HAP-1 (cell line): ENCODE measurements around the gene APCDD1.

Experiments used
- DNase-seq, 2 experiments: peaks; one replicate each; pipeline ENCODE4 v3.0.0-alpha.2; 2016 to 2020; ENCODE audit warnings: low spot score in 2 of 2
- H3K27me3 ChIP-seq: fragments of 250-450 bp; sonication (Bioruptor Pico); 2 replicates; pipeline ENCODE4 v1.5.1; 2020; ENCODE audit warnings: low read depth, mild to moderate bottlenecking, moderate library complexity
- H3K36me3 ChIP-seq: fragments of 250-450 bp; sonication (Bioruptor Pico); replicated peaks from 2 replicates; pipeline ENCODE4 v1.5.1; 2020; ENCODE audit warnings: mild to moderate bottlenecking
- H3K4me1 ChIP-seq: fragments of 250-450 bp; sonication (Bioruptor Pico); 2 replicates; pipeline ENCODE4 v1.5.1; 2020; ENCODE audit warnings: mild to moderate bottlenecking
- H3K4me3 ChIP-seq: fragments of 250-450 bp; sonication (Bioruptor Pico); 2 replicates; pipeline ENCODE4 v1.5.1; 2020; ENCODE audit warnings: mild to moderate bottlenecking, moderate library complexity
- H3K9me3 ChIP-seq: fragments of 250-450 bp; sonication (Bioruptor Pico); 2 replicates; pipeline ENCODE4 v1.5.1; 2020; ENCODE audit warnings: mild to moderate bottlenecking, moderate library complexity
- in situ Hi-C: fragments of 300-500 bp; cut with MboI; formaldehyde crosslinking; loops from 3 replicates; pipeline ENCODE4 v1.14.3; 2020; ENCODE audit warnings: low sequenced_read_pairs, inconsistent platforms, mixed read lengths

APCDD1 gene

DNA sequence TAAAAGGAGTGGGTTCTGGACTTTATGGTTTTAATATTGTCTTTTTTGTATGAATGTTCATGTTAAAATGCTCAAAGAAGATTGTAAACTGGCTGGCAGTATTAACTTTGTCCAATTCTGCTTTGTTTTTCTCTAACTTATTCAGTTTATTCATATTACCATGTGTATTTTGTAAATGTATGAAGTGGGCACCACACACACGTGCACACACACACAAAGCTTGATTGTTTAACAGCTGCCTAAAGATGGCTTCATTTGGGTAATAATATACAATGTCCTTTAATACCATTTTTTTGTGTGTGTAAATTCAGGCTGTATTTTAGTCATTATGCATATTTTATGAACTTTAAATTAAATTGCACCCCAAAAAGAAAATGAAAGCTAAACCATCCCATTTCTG lies 11.4 kb upstream of the APCDD1 start:
- no peaks in the 10 kb centered on the region for H3K27me3 ChIP-seq
- H3K9me3 ChIP-seq, result no peaks in the 10 kb centered on the region
- no peak overlapping the region for H3K4me3 ChIP-seq
- no peak for DNase-seq
- in situ Hi-C loops, result no loop called here
- no peaks in the 10 kb centered on the region for H3K36me3 ChIP-seq
- H3K4me1 ChIP-seq, result no peaks in the 10 kb centered on the region

DNA sequence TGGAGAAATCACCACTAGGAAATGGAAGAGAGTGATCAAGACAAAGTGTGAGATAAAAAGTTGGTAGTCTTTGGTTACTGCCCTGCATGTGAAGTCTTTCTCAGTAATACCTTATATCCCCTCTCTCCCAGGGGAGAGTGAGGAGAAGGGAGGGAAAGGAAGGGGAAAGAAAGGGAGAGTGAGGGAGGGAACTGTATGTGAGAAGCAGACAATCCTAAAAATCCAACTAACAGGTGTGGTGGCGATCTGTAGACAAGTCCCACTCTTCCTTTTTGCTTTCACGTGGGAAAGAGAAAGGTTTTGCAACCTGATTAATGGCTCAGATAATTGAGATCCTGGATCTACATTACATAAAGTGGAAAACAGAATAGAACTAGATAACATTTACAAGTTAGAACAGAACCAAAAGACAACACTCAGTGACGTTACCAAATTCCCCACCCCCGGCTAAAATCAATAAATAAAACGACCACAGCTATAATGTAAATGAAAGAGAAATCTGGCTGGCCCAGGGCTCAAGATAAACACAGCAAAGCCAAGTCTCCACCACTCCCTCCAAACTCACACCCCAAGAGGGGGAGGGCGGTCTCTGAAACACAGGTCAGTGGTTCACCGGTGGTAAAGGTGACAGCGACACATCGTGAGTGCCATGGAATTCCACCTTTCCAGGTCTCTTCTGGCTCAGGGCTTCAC lies 10.0 kb upstream of the APCDD1 start:
- Histone ChIP-seq H3K4me3 (no peak overlapping the region), H3K27me3 (no peaks in the 10 kb centered on the region), H3K9me3 (no peaks in the 10 kb centered on the region), H3K36me3 (no peaks in the 10 kb centered on the region), H3K4me1 (no peaks in the 10 kb centered on the region)
- no peak for DNase-seq
- in situ Hi-C loops, result no loop called here

DNA sequence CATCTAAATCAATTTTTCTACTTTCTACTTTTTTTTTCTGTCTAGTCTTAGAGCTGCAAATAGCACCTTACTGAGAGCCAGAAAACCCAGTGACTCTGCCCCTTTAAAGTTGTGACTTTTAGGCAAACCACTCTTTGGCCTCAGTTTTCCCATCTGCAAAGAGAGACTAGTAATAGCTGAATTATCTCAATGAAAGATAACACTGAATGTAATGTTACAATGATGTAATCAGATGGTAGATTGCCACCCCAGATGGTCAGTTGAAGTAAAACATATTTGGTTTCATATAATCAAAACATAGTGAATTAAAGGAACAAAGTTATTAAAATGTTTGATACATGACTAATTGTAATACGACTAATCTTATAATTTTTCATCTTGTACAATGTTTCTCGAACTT lies 5.0 kb upstream of the APCDD1 start:
- no peak for DNase-seq
- Histone ChIP-seq H3K4me3 (no peak overlapping the region), H3K36me3 (no peaks in the 10 kb centered on the region), H3K4me1 (no peaks in the 10 kb centered on the region), H3K27me3 (peaks cover 11% of the 10 kb centered on the region; the same call in 1 of the 2 replicates), H3K9me3 (no peaks in the 10 kb centered on the region)
- in situ Hi-C loops, result no loop called here

DNA sequence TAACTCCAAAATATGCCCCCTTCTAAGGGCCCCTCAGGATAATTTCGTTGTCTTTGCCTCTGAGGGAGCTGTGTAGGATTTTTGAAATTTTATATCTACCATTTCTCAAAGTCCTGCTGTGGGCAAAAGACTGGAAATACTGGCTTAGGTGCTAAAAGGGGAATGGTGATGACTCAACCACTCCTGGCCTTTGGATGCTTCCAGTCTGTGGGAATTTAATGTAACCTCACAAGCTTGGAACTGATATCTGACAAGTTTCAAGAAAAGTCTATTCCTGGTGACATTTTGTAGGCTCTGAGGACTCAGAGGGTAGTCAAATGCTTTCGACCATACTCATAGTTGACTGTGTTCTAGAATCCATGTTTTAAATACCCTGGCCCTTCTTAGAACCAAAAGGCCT lies 3.4 kb upstream of the APCDD1 start:
- H3K27me3 ChIP-seq, result peaks cover 23% of the 10 kb centered on the region
- in situ Hi-C loops, result no loop called here
- H3K36me3 ChIP-seq, result no peaks in the 10 kb centered on the region

DNA sequence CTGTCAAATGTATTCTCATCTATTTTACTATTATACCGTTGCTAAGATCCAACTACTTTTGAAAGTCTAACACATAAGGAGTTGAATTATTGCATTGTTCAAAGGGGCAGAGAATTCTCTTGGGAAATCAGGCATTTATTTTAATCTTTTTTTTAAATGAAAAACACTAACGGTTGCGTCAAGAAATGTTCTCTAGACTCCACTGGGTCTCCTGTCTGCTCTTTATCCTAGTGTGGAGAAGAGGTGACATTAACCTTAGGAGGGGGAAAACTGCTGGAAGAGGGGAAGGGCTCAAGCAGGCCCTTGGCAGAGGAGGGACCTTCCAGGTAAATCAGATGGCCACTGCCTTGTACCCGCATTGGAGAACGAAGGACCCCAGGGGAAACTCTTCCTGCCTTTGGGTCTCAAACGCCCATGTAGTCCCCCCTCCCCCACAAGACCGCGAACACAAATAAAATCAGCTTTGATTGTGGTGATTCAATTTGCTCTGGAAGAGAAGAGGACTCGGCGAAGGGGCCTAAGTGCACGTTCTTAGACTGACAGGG lies 1.1 kb upstream of the APCDD1 start:
- Histone ChIP-seq H3K4me3 (no peak overlapping the region), H3K4me1 (no peaks in the 10 kb centered on the region), H3K9me3 (no peaks in the 10 kb centered on the region), H3K27me3 (peaks cover 46% of the 10 kb centered on the region), H3K36me3 (no peaks in the 10 kb centered on the region)
- no peak for DNase-seq
- in situ Hi-C loops, result no loop called here

More for the DNA sequence above, 3.4 kb upstream of the APCDD1 start:
- Histone ChIP-seq H3K4me3 (no peak overlapping the region), H3K9me3 (no peaks in the 10 kb centered on the region), H3K4me1 (no peaks in the 10 kb centered on the region)
- no peak for DNase-seq

DNA sequence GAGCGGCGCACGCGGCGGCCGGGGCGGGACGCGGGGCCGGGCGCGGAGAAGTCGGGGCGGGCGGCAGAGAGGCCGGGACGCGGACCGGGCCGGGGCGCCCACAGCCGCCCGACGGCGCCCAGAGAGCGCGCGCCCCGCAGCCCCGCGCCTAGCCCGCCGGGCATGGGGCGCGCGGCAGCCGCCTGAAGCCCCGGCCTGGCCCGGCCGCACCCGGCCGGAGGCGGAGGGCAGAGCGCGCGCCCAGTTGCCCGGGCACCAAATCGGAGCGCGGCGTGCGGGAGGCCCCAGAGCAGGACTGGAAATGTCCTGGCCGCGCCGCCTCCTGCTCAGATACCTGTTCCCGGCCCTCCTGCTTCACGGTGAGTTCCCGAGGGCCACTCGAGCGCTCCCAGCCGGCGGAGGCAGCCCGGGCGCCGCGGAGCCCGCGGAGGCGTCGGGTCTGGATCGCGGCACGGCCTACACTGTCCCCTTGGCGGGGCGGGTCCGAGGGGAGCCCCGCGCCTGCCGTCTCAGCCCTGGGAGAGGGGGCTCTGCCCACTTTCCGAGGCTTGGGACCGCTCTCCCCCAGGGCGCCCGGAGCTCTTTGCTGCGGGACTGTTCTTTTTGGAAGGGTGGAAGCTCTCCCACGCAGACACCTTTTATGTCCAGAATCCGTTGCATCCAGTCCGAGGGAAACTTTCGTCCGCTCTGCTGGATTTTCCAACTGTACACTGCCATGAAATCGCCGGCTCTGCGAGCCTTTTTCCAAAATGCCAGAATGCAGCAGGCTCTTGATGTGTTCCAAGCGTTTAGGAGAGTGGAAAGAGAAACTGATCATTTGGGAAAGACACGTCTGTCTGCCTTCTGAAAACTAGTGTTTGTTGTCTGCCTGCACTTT lies 484 bp downstream of the APCDD1 start:
- in situ Hi-C loops, result no loop called here
- Histone ChIP-seq H3K27me3 (peaks cover 51% of the 10 kb centered on the region), H3K36me3 (no peaks in the 10 kb centered on the region), H3K9me3 (no peaks in the 10 kb centered on the region), H3K4me1 (no peaks in the 10 kb centered on the region), H3K4me3 (peak overlapping the region; percentile 28)
- peak in 1 of 2 experiments; percentile 26 for DNase-seq

DNA sequence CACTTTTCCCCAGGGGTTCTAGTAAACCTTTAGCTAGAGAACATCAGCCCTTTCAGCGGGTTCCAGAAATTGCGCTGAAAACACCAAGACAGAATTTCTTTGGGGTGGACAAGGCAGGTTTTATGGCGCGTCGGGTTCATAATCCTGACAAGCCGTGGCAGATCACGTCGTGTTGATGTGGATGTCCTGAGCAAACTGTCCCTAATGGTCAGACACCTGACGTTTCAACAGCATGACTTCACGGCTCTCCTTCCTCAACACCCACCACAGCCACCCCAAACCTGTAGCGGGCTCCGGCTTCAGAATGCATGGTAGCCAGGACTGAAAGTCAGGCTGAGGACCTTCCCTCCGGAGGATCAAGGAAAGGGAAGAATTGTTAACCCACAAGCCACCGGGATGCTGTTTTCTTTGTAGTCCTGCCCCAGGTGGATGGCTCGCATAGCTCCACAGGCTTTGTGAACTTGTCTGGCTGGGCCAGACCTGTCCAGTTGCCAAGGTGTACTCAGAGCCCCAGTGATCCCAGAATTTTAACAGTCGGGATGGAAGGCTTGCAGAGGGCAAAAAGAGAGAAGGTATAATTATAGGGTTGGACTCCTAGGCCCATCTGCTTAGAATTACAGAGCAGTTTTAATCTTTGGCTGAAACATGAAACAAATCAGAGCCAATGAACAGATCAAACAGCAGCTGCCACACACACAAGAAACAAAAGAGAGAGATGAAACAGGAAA lies 1.5 kb downstream of the APCDD1 start:
- no peak for DNase-seq
- no peaks in the 10 kb centered on the region for H3K36me3 ChIP-seq
- in situ Hi-C loops, result no loop called here

DNA sequence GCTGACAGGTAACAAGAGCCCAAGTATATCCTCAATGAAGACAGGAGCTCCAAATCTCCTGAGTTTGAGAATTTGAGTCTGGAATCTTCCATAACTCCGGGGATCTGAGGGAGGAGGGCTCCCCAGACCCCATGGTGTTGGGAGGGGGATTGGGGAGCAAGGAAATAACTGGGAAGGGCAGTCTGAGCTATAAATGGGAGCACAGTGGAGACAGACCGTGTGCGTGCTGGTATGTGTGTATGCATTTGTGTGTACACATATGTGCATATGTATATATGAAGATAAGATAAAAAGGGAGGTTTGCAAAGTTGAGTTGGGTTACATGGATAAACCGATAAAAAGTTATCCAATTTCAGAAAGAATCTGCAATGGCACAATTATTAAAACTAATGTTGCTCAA lies 2.3 kb downstream of the APCDD1 start:
- Histone ChIP-seq H3K36me3 (no peaks in the 10 kb centered on the region), H3K4me1 (no peaks in the 10 kb centered on the region), H3K4me3 (no peak overlapping the region), H3K27me3 (peaks cover 47% of the 10 kb centered on the region), H3K9me3 (no peaks in the 10 kb centered on the region)
- no peak for DNase-seq
- in situ Hi-C loops, result no loop called here

More for the DNA sequence above, 1.5 kb downstream of the APCDD1 start:
- Histone ChIP-seq H3K9me3 (no peaks in the 10 kb centered on the region), H3K27me3 (peaks cover 47% of the 10 kb centered on the region), H3K4me3 (no peak overlapping the region), H3K4me1 (no peaks in the 10 kb centered on the region)

DNA sequence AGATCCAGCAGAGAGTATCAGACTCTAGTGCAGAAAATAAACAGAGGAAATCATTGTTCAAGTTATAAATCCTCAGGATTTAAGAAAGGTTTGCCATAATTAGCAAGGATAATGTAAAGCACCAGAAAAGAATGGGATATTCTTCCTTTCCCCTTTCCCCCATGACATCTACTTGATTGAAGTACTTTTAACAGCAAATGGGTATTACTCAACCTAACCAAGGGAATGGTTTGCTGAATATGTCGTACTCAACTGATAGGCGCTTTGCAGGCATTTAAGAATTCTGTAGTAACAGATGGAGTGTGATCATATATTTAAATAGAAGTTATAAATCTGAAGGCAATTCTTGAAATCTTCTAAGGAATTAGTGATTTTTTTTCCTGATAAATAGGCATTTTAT lies 2.7 kb downstream of the APCDD1 start:
- no peaks in the 10 kb centered on the region for H3K4me1 ChIP-seq
- peaks cover 47% of the 10 kb centered on the region for H3K27me3 ChIP-seq
- H3K9me3 ChIP-seq, result no peaks in the 10 kb centered on the region
- no peak for DNase-seq
- no peak overlapping the region for H3K4me3 ChIP-seq
- in situ Hi-C loops, result no loop called here
- H3K36me3 ChIP-seq, result no peaks in the 10 kb centered on the region

DNA sequence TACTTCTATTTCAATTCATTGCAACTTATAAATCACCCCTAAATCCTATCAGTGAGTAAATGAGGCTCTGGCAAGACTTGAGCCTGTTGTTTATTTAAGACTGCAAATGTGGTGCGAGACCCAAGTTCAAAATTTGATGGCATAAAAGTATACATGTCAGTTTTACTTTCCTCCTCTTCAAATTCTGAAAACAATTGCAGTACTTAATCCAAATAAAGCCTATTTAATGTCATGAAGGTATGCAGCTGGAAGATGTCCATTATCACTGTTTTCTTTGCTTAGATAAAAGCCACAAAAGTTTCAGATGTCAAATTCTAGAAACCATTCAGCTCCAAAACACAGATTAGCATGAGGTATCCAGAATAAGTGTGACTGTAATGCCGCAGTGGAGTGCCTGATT lies 3.3 kb downstream of the APCDD1 start:
- peaks cover 47% of the 10 kb centered on the region for H3K27me3 ChIP-seq

DNA sequence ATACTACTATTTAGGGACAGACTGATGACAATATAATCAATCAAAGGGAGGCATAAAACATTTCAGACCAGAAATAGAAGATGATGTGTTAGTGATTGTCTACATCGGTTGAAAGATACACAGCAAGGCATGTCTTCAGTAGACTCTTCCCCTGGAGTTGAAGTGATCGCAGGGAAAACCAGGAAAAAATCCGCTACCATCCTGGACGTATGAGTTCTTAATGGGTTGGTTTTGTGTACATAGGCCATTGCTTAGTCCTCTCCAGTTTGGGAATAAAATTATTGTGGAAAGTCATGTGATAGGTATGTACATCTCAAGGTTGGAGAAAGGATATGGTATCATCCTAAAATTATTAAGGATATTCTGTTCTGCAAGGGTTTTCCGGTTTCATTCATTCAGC lies 4.3 kb downstream of the APCDD1 start:
- H3K27me3 ChIP-seq, result peaks cover 43% of the 10 kb centered on the region
- no peaks in the 10 kb centered on the region for H3K4me1 ChIP-seq
- DNase-seq, result no peak
- in situ Hi-C loops, result no loop called here
- no peaks in the 10 kb centered on the region for H3K36me3 ChIP-seq
- no peak overlapping the region for H3K4me3 ChIP-seq
- no peaks in the 10 kb centered on the region for H3K9me3 ChIP-seq

More for the DNA sequence above, 3.3 kb downstream of the APCDD1 start:
- Histone ChIP-seq H3K9me3 (no peaks in the 10 kb centered on the region), H3K36me3 (no peaks in the 10 kb centered on the region), H3K4me3 (no peak overlapping the region), H3K4me1 (no peaks in the 10 kb centered on the region)
- in situ Hi-C loops, result no loop called here
- no peak for DNase-seq

DNA sequence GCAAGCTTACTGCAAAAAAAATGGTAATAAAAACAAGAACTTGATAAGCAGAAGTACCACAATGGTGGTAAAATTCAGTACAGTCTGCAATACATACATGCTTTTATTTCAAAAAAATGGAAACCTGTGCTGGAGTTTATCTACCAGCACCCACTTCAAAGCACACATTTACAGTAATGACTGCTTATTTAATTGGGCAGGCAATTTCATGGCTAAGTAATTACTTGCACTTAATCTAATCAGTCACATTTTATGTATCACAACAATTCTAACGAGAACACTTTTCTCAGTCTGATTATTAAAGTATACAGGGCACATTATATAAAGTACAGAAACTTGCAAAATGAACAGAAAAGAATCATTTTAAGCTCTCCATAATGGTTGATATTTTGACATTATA lies 5.2 kb downstream of the APCDD1 start:
- DNase-seq, result no peak
- no peaks in the 10 kb centered on the region for H3K36me3 ChIP-seq
- H3K4me1 ChIP-seq, result no peaks in the 10 kb centered on the region
- in situ Hi-C loops, result no loop called here
- H3K4me3 ChIP-seq, result no peak overlapping the region
- H3K27me3 ChIP-seq, result peaks cover 41% of the 10 kb centered on the region
- no peaks in the 10 kb centered on the region for H3K9me3 ChIP-seq

DNA sequence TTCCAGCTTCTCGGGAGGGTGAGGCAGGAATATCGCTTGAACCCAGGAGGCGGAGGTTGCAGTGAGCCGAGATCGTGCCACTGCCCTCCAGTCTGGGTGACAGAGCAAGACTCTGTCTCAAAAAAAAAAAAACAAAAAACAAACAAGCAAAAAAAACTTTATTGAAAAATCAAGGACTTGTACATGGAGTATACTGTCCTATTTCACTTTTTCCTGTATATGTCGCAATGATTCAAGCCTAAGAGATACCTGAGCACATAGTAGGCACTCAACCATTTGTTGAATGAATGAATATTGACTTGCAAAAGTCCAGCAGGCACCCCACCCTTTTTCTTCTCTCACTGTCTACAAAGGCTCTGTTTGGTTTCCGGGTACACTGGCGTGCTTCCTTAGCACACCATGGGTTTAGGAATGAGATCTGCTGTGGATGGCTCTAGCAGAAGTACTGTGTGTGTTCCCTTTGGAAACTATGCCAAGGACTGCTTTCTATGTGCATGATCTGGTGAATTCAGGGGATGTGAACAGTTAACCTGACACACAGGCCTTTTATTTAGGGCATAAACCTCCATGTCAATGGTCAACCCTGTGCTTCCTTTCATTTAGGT lies 6.1 kb downstream of the APCDD1 start:
- H3K27me3 ChIP-seq, result peaks cover 33% of the 10 kb centered on the region
- H3K36me3 ChIP-seq, result no peaks in the 10 kb centered on the region
- no peak overlapping the region for H3K4me3 ChIP-seq
- H3K9me3 ChIP-seq, result no peaks in the 10 kb centered on the region
- in situ Hi-C loops, result no loop called here
- DNase-seq, result no peak
- no peaks in the 10 kb centered on the region for H3K4me1 ChIP-seq
